PC-3 (cell line): ENCODE measurements around the gene ABCC9. TPM values are rescaled to one million over a fixed set of nuclear protein-coding genes. Genes with fewer than 3 reads are reported as not detected.

ENCODE experiments used
- ATAC-seq: fragments of 200-7000 bp; cut with Tn5 transposase; 2 replicates; pipeline ENCODE4 v1.9.1; 2020; ENCODE audit warnings: mild to moderate bottlenecking, moderate library complexity
- BruUV-seq: library from RNA; stranded (reverse); fragments of 400-500 nt; replicated peaks from 2 replicates; lab custom pipeline; 2021; lab: Mats Ljungman, UMichigan
- CTCF ChIA-PET: fragments of 300-600 bp; sonication (Branson Sonifier 250); formaldehyde crosslinking; loops from one replicate; lab custom pipeline; 2022; ENCODE audit warnings: antibody characterized with exemption; lab: Charles Lee
- POLR2A ChIA-PET: fragments of 300-600 bp; sonication (Branson Sonifier 250); formaldehyde crosslinking; loops from one replicate; lab custom pipeline; 2022; ENCODE audit warnings: antibody characterized with exemption; ENCODE audit not compliant: unreplicated experiment; lab: Charles Lee
- DNase-seq: peaks from one replicate; pipeline ENCODE4 v3.0.0-alpha.2; 2015
- H2AFZ ChIP-seq: fragments of 300-600 bp; sonication (generic); 2 replicates; pipeline ENCODE4 v1.6.0; 2016; ENCODE audit warnings: antibody characterized with exemption, low read length
- H3F3A ChIP-seq: fragments of 300-600 bp; sonication (generic); one replicate; pipeline ENCODE4 v1.6.0; 2017; ENCODE audit warnings: antibody characterized with exemption, low read length, control low read depth, mild to moderate bottlenecking; ENCODE audit not compliant: unreplicated experiment
- H3K27ac ChIP-seq: fragments of 300-600 bp; sonication (generic); 2 replicates; pipeline ENCODE4 v1.5.1; 2016; ENCODE audit warnings: mild to moderate bottlenecking, low read length
- H3K27me3 ChIP-seq: fragments of 300-600 bp; sonication (generic); 2 replicates; pipeline ENCODE4 v1.6.1; 2016; ENCODE audit warnings: low read length, mixed read lengths
- H3K36me3 ChIP-seq: fragments of 300-600 bp; sonication (generic); 2 replicates; pipeline ENCODE4 v1.6.1; 2016; ENCODE audit warnings: low read depth, mixed run types, low read length, mixed read lengths
- H3K4me1 ChIP-seq: fragments of 300-600 bp; sonication (generic); 2 replicates; pipeline ENCODE4 v1.5.1; 2016; ENCODE audit warnings: low read length; ENCODE audit not compliant: insufficient read depth
- H3K4me2 ChIP-seq: fragments of 300-600 bp; sonication (generic); 2 replicates; pipeline ENCODE4 v1.6.0; 2016; ENCODE audit warnings: low read length
- H3K4me3 ChIP-seq: fragments of 300-600 bp; sonication (generic); 2 replicates; pipeline ENCODE4 v1.5.1; 2016; ENCODE audit warnings: mild to moderate bottlenecking, low read length, mixed read lengths
- H3K79me2 ChIP-seq: fragments of 300-600 bp; sonication (generic); 2 replicates; pipeline ENCODE4 v1.6.1; 2017; ENCODE audit warnings: low read length, mixed read lengths
- H3K9ac ChIP-seq: fragments of 300-600 bp; sonication (generic); 2 replicates; pipeline ENCODE4 v1.6.0; 2016; ENCODE audit warnings: mild to moderate bottlenecking, low read length
- H3K9me2 ChIP-seq: fragments of 300-600 bp; sonication (generic); replicated peaks from 2 replicates; pipeline ENCODE4 v1.6.1; 2016; ENCODE audit warnings: mixed run types, low read length, mixed read lengths
- H3K9me3 ChIP-seq: fragments of 300-600 bp; sonication (generic); 2 replicates; pipeline ENCODE4 v1.6.1; 2016; ENCODE audit warnings: low read length, mixed read lengths
- H4K20me1 ChIP-seq: fragments of 300-600 bp; sonication (generic); 2 replicates; pipeline ENCODE4 v1.6.1; 2016; ENCODE audit warnings: low read length, mixed read lengths
- EZH2 ChIP-seq: fragments of 300-600 bp; sonication (generic); IDR thresholded peaks from one replicate; pipeline ENCODE4 v1.6.1; 2017; ENCODE audit warnings: antibody characterized with exemption, mild to moderate bottlenecking, low read length; ENCODE audit not compliant: unreplicated experiment
- EZH2phosphoT487 ChIP-seq: fragments of 300-600 bp; sonication (generic); IDR thresholded peaks from 2 replicates; pipeline ENCODE4 v1.6.1; 2018; ENCODE audit warnings: mild to moderate bottlenecking, antibody characterized with exemption, low read length, borderline replicate concordance
- intact Hi-C: fragments of 100-400 bp; cut with micrococcal nuclease; formaldehyde crosslinking; loops from 2 replicates; pipeline ENCODE4 v1.9.0; 2023
- total RNA-seq: library from RNA; depleted of rRNA; stranded (reverse); fragments of >200 nt; gene quantifications from 2 replicates; pipeline ENCODE4 v1.2.3, GENCODE V29; 2014
- TF ChIP-seq, protein P1 (sequence below): fragments of 300-600 bp; sonication (generic); conservative IDR thresholded peaks from 2 replicates; pipeline ENCODE4 v1.5.1; 2017; ENCODE audit warnings: antibody characterized with exemption, low read depth, mild to moderate bottlenecking, low read length

Gene ABCC9
- total RNA-seq, 1 experiment from 2014 or later, result 0.33 TPM

DNA sequence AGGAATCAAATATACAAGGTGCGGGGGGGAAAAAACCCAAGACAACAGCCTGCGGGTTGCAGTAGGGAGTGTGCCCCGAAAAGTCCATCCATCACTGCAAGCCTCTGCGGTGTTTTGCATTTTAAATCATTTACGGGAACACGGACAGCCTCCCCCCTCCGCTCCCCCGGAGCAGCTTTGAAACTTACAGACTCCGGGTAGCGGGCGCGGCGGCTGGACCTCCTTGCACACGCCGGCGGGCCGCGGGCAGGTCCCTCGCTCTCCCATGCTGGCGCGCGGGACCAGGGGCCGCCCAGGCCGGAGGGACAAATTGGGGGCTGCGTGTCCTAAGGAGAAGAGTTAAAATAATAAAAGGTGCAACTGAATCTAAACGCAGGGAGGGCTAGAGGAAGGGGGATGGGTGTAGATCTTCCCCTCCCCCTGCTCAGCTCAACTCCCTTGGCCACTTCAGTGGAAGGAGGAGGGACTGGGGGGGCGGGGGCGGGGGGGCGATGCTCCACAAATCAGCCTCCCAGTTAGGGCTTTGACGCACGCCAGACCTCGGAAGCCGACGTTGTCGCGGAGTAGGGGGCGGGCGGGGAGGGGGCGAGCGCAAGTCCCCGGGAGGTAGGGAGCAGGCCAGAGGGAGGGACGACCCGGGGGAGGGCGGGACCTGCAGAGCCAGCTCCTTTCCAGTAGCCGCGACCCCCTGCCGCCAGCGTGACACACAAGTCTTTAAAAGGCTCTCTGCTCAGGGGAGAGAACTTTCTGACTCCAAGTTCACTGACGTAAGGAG lies 166.7 kb downstream of the ABCC9 start, which contains the start of gene KCNJ8:
Gene KCNJ8 (minus strand): TSS at position 349 of the 775 bp plus-strand sequence. CDS start 1,090 bp downstream, outside the sequence.
- Histone ChIP-seq H3K4me2 (peak within 1 kb of the TSS; percentile 78), H2AFZ (peak within 1 kb of the TSS; percentile 78)
- BruUV-seq, result no TSS peak

DNA sequence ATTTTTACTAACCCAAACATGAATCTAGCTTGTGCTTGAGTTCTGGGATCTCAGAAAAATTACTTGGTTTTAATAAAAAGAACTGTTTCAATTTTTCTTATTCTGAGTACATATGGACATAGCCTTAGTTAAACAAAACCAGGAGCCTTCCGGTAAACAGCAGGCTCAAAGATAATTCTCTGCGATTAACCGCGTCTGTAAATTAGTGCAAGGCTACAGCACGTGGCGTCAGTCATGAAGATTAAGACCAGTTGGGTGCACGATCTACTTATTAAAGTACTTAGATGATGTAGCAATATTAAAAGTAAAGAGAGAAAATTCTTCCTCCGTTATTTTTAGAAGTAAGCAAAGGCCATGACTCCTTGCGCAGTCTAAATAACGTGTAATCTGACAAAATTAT lies 167.4 kb downstream of the ABCC9 start:
- CTCF ChIA-PET, result no interaction called here
- no peak overlapping the region for H3K27ac ChIP-seq
- peak overlapping the region; percentile 65; the same call in 1 of the 2 replicates for H3K4me3 ChIP-seq
- H3K27me3 ChIP-seq, result no peaks in the 10 kb centered on the region
- ATAC-seq (no peak), DNase-seq (no peak)
- H2AFZ ChIP-seq, result no peak overlapping the region
- POLR2A ChIA-PET, result no interaction called here
- BruUV-seq, result no TSS peak
- no peaks in the 10 kb centered on the region for H3K36me3 ChIP-seq
- intact Hi-C loops, result loop anchor here (5.0 kb wide), 1 partner anchor 77 kb away; no protein-coding TSS in a partner anchor
- H3K9ac ChIP-seq, result no peak overlapping the region
- no peaks in the 10 kb centered on the region for H3K9me2 ChIP-seq
- H3K9me3 ChIP-seq, result no peaks in the 10 kb centered on the region
- H3K4me1 ChIP-seq, result no peaks in the 10 kb centered on the region
- H3F3A ChIP-seq, result no peaks in the 10 kb centered on the region
- TF ChIP-seq, protein P1, sequence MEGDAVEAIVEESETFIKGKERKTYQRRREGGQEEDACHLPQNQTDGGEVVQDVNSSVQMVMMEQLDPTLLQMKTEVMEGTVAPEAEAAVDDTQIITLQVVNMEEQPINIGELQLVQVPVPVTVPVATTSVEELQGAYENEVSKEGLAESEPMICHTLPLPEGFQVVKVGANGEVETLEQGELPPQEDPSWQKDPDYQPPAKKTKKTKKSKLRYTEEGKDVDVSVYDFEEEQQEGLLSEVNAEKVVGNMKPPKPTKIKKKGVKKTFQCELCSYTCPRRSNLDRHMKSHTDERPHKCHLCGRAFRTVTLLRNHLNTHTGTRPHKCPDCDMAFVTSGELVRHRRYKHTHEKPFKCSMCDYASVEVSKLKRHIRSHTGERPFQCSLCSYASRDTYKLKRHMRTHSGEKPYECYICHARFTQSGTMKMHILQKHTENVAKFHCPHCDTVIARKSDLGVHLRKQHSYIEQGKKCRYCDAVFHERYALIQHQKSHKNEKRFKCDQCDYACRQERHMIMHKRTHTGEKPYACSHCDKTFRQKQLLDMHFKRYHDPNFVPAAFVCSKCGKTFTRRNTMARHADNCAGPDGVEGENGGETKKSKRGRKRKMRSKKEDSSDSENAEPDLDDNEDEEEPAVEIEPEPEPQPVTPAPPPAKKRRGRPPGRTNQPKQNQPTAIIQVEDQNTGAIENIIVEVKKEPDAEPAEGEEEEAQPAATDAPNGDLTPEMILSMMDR, result no peak
- no peak for TF ChIP-seq EZH2phosphoT487
- TF ChIP-seq EZH2, result no peak
- peak overlapping the region; percentile 78; the same call in 1 of the 2 replicates for H3K4me2 ChIP-seq
- H4K20me1 ChIP-seq, result no peaks in the 10 kb centered on the region
- H3K79me2 ChIP-seq, result no peaks in the 10 kb centered on the region

More for the DNA sequence above, 166.7 kb downstream of the ABCC9 start, which contains the start of gene KCNJ8:
- Histone ChIP-seq H3K9ac (0 out of 2 replicates have a peak within 1 kb of the TSS, but pooled peaks have one; percentile 22), H3K9me3 (no peaks in the 10 kb centered on the region), H3F3A (no peaks in the 10 kb centered on the region), H3K27ac (no peak within 1 kb of the TSS), H3K79me2 (no peaks in the 10 kb centered on the region), H3K4me1 (no peaks in the 10 kb centered on the region), H3K36me3 (no peaks in the 10 kb centered on the region), H3K9me2 (no peaks in the 10 kb centered on the region), H4K20me1 (no peaks in the 10 kb centered on the region), H3K4me3 (peak within 1 kb of the TSS; percentile 65), H3K27me3 (no peaks in the 10 kb centered on the region)
- TF ChIP-seq, protein P1, result no peak
- TF ChIP-seq EZH2phosphoT487, result no peak
- no peak for TF ChIP-seq EZH2
- POLR2A ChIA-PET, result no interaction called here
- ATAC-seq (peak; percentile 71), DNase-seq (no peak)
- intact Hi-C loops, result loop anchor here (5.0 kb wide), 1 partner anchor 77 kb away; no protein-coding TSS in a partner anchor
- CTCF ChIA-PET, result interaction anchor here (0.6 kb wide), 1 partner anchor 211 kb away, joined by 8 read pairs; no protein-coding TSS in a partner anchor
